Spleen (tissue), 13 donors: ENCODE data around the gene RBP2. TPM values are rescaled to one million over a fixed set of nuclear protein-coding genes. Genes with fewer than 3 reads are reported as not detected.

Source experiments
- DNase-seq: peaks from one replicate; pipeline ENCODE4 v3.0.0-alpha.2; 2020
- H3K27ac ChIP-seq, 8 donors: fragments of 200-600 bp; sonication (generic) in 7 of 8; 1 replicate in 4 of 8; 2 replicates in 4 of 8; pipeline versions ENCODE4 v1.5.0 to v1.8.0; 2016 to 2021; ENCODE audit warnings: inconsistent platforms in 4 of 8, mild to moderate bottlenecking in 4 of 8, moderate library complexity in 1 of 8
- H3K27me3 ChIP-seq, 7 donors: fragments of 200-600 bp; sonication (generic) in 6 of 7; replicated peaks in 1 of 7; 1 replicate in 4 of 7; 2 replicates in 3 of 7; pipeline versions ENCODE4 v1.5.0 to v1.8.0; 2016 to 2021; ENCODE audit warnings: inconsistent platforms in 3 of 7, mild to moderate bottlenecking in 1 of 7
- H3K36me3 ChIP-seq, 6 donors: fragments of 200-600 bp; sonication (generic) in 5 of 6; 1 replicate in 4 of 6; 2 replicates in 2 of 6; pipeline versions ENCODE4 v1.5.0 to v1.8.0; 2016 to 2021; ENCODE audit warnings: inconsistent platforms in 2 of 6
- H3K4me1 ChIP-seq, 6 donors: fragments of 200-600 bp; sonication (generic) in 5 of 6; 1 replicate in 3 of 6; 2 replicates in 3 of 6; pipeline versions ENCODE4 v1.5.0 to v1.8.0; 2016 to 2021; ENCODE audit warnings: inconsistent platforms in 3 of 6
- H3K4me3 ChIP-seq, 8 donors: fragments of 200-600 bp; sonication (generic) in 7 of 8; 1 replicate in 4 of 8; 2 replicates in 4 of 8; pipeline versions ENCODE4 v1.5.0 to v1.8.0; 2016 to 2021; ENCODE audit warnings: inconsistent platforms in 4 of 8, mild to moderate bottlenecking in 4 of 8, moderate library complexity in 2 of 8
- H3K9me3 ChIP-seq, 8 donors: fragments of 200-600 bp; sonication (generic) in 7 of 8; 1 replicate in 4 of 8; 2 replicates in 4 of 8; pipeline versions ENCODE4 v1.5.0 to v1.8.0; 2016 to 2021; ENCODE audit warnings: inconsistent platforms in 4 of 8
- POLR2A ChIP-seq, 3 donors: fragments of 450-650 bp; IDR thresholded peaks; one replicate each; pipeline ENCODE4 v1.5.1; 2017; ENCODE audit warnings: antibody characterized with exemption in 3 of 3, mild to moderate bottlenecking in 1 of 3
- POLR2AphosphoS5 ChIP-seq, 3 donors: sonication (generic); formaldehyde crosslinking; IDR thresholded peaks; one replicate each; pipeline ENCODE4 v1.5.1; 2017; ENCODE audit warnings: antibody characterized with exemption in 3 of 3
- WGBS, 5 donors: extraction: QIAGEN DNeasy Blood & Tissue Kit in 3 of 5; methylation state at CpG; one replicate each; pipeline versions ENCODE4 v1.1.5 to v1.1.7; 2013 to 2018; 5-methylcytosine and 5-hydroxymethylcytosine counted together
- intact Hi-C: fragments of 100-400 bp; cut with DNase I; formaldehyde crosslinking; loops from one replicate; pipeline ENCODE4 v1.15.0; 2023; ENCODE audit warnings: low total_unique reads
- long read RNA-seq, 2 donors: transcript quantifications; one replicate each; lab custom pipeline, GENCODE V29; 2026
- polyA plus RNA-seq, 3 donors: library from polyadenylated mRNA; stranded (reverse); fragments of 200-250 nt; gene quantifications; one replicate each; pipeline ENCODE4 v1.2.1, GENCODE V29; 2013
- total RNA-seq, 7 donors: library from RNA; depleted of rRNA in 3 of 7; stranded (reverse); fragments of >200 nt in 3 of 7; fragmentation: NEBNext Ultra II Directional in 4 of 7; extraction: Animal tissue kit (Norgen Biotek cat#: 25700) in 4 of 7; gene quantifications; one replicate each; pipeline versions ENCODE4 v1.1.0 to v1.2.1, GENCODE V29; 2016 to 2021
- TF ChIP-seq, protein P1 (sequence below), 11 experiments: fragments of 200-600 bp in 7 of 11; fragments of 450-650 bp in 4 of 11; sonication (generic) in 4 of 11; IDR thresholded peaks in 8 of 11; conservative IDR thresholded peaks in 3 of 11; 1 replicate in 7 of 11; 2 replicates in 4 of 11; pipeline versions ENCODE4 v1.4.0 to v1.8.0; 2016 to 2021; ENCODE audit warnings: antibody characterized with exemption in 11 of 11, inconsistent platforms in 4 of 11, mild to moderate bottlenecking in 1 of 11
- donor health status: healthy with polysubstance abuse.
- donor health status: DM: no; HTN: no; CAD: no; lungs with moderate emphysema.
- donor health status: DM: no; HTN: no; CAD: no.
- donor health status: Bipolar disorder and iron deficiency.
- donor health status: healthy.
- donor health status: DM: no; HTN: no; CAD: no.
- donor health status: DM: yes; HTN: yes; CAD: no.

The RBP2 gene
- not detected for total RNA-seq
- 1 to 10 TPM in 1 of 3 donors, not detected in 2; 1.2 TPM for polyA plus RNA-seq
- long read RNA-seq, donor 1, transcript RBP2-201 (4 exons, 694 nt): major isoform, 6 of 6 reads
- long read RNA-seq, donor 1, partial matches to known transcripts: 0 of 6 reads
- long read RNA-seq, donor 1, other reads (novel, unspliced or antisense): 0 of 6 reads
- long read RNA-seq, donor 2: 0 reads

DNA sequence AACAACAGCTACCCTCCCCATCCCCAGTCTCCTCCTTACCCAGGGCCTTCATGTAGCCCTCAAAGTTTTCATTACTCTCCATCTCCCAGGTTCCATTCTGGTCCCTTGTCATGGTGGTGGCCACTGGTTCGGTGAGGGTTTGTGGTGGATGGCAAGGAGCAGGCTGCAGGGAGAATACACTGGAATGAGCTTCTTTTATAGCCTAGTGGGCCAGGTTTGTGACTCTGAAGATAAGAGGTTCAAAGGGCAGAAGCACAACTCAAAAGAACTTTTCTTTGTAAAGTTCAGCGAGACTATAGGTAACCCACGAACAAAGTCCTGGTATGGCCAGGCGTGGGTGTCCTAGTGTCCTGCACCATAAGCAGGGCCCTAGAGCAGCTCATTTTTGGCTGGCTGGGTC, at the start of gene RBP2:
Gene RBP2, minus strand, starts transcription at position 169 of the 400 bp plus-strand sequence. Its CDS starts 57 bp downstream, at position 112.
- no peaks in the 10 kb centered on the region for H3K4me1 ChIP-seq
- no peaks in the 10 kb centered on the region for H3K9me3 ChIP-seq
- H3K27me3 ChIP-seq: no peaks in the 10 kb centered on the region
- intact Hi-C loops: no loop called here
- no peak for TF ChIP-seq POLR2AphosphoS5 (IDR thresholded peaks at IDR 0.05)
- TF ChIP-seq, protein P1, sequence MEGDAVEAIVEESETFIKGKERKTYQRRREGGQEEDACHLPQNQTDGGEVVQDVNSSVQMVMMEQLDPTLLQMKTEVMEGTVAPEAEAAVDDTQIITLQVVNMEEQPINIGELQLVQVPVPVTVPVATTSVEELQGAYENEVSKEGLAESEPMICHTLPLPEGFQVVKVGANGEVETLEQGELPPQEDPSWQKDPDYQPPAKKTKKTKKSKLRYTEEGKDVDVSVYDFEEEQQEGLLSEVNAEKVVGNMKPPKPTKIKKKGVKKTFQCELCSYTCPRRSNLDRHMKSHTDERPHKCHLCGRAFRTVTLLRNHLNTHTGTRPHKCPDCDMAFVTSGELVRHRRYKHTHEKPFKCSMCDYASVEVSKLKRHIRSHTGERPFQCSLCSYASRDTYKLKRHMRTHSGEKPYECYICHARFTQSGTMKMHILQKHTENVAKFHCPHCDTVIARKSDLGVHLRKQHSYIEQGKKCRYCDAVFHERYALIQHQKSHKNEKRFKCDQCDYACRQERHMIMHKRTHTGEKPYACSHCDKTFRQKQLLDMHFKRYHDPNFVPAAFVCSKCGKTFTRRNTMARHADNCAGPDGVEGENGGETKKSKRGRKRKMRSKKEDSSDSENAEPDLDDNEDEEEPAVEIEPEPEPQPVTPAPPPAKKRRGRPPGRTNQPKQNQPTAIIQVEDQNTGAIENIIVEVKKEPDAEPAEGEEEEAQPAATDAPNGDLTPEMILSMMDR (IDR thresholded peaks at IDR 0.05 in 8 of 11, conservative IDR thresholded peaks at IDR 0.05 in 3 of 11): no peak
- TF ChIP-seq POLR2A (IDR thresholded peaks at IDR 0.05): no peak
- no peaks in the 10 kb centered on the region for H3K36me3 ChIP-seq
- 94 to 96% (median 95%) methylated on average over 4 of the region's 4 CpGs for WGBS, 5 donors
- H3K27ac ChIP-seq: no peak within 1 kb of the TSS
- no peak within 1 kb of the TSS for H3K4me3 ChIP-seq
- DNase-seq: no peak

DNA sequence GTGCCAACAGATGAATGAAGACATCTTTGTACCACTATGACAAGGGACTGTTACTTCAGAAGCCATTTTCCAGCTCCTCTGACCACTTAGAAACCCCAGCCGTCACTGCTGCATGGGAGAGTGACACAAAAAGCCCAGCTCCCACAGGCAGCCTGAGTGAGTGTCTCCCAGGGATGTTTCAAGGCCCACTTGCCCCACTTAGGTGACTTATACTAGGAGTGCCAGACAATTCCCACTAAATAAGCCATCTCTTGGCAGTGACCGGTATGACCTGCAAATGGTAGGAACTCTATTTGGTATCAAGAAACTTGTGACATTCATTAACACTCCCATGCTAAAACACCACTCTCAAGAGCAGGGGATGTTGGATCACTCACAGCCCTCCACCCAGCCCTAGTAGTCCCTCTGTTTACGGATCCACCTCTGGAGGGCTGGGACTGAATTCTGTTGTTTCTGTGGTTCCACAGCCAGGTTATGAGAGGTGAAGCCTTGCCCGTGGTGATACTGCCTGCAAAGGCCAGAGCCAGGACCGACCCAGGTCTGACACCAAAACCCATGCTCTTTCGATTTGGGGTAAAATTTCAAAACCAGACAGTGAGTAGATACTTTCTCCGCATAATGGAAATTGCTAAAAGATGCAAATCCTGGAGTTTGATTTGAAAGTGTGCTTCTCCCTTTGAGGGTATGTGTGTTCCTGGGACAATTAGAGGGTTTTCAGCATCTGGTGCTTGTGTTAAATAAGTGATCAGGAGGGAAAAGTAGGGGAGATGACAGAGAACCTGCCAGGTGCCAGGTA, 48.7 kb upstream of the RBP2 start:
- no peak overlapping the region for H3K27ac ChIP-seq
- TF ChIP-seq POLR2A (IDR thresholded peaks at IDR 0.05) (no peak), POLR2AphosphoS5 (IDR thresholded peaks at IDR 0.05) (no peak)
- TF ChIP-seq, protein P1 (IDR thresholded peaks at IDR 0.05 in 8 of 11, conservative IDR thresholded peaks at IDR 0.05 in 3 of 11): no peak
- no peak for DNase-seq
- H3K4me3 ChIP-seq: no peak overlapping the region
- H3K27me3 ChIP-seq: no peaks in the 10 kb centered on the region
- 87 to 95% (median 93%) methylated on average over 6 to 7 of the region's 7 CpGs for WGBS, 5 donors
- no peaks in the 10 kb centered on the region for H3K36me3 ChIP-seq
- intact Hi-C loops: no loop called here
- H3K4me1 ChIP-seq: peaks cover 0 to 10% (median 0%) of the 10 kb centered on the region in 6 donors
- H3K9me3 ChIP-seq: no peaks in the 10 kb centered on the region

DNA sequence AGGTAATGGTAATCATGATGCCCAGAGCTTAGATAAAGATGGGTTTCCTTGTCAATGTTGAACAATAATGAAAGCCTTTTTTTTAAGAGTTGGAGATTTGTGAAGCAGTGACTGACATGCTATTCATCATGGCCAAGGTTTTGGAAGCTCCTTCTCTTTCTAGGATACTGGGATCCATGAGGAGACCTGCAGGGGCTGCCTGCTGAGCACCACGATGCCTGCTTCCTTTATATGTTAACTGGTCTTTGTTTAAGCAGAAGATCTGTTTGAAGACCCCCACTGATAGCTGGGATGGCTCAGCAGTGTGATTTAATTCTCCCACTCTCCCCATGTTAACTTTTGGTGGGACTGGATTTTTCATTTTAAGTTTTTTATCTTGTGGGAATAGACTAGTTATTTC, 47.4 kb upstream of the RBP2 start:
- no peaks in the 10 kb centered on the region for H3K9me3 ChIP-seq
- H3K4me3 ChIP-seq: no peak overlapping the region
- H3K27ac ChIP-seq: no peak overlapping the region
- H3K4me1 ChIP-seq: peaks cover 0 to 10% (median 0%) of the 10 kb centered on the region in 6 donors
- DNase-seq: no peak
- WGBS, 5 donors: 50 to 87% (median 65%) methylated on average over 1 of the region's 1 CpG
- H3K27me3 ChIP-seq: no peaks in the 10 kb centered on the region
- TF ChIP-seq, protein P1 (IDR thresholded peaks at IDR 0.05 in 8 of 11, conservative IDR thresholded peaks at IDR 0.05 in 3 of 11): no peak
- H3K36me3 ChIP-seq: no peaks in the 10 kb centered on the region
- intact Hi-C loops: no loop called here

DNA sequence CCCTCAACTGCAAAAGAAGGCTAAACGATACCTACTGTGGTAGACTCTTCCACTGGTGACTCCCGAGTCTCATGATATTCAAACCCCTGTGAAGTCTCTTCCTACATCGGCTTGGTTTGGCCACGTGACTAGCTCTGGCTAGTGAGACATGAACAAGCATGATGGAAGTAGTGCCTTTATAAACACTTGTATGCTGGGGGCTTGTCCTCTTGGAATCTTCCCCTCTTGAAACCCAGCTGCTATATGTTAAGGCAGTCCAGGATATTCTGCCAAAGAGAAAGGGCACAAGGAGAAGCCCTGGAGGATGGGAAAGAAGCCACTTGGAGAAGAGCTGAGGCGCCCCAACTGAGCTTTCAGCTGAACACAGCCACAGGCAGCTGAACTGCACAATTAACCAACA, 46.9 kb upstream of the RBP2 start:
- no peak for DNase-seq
- 89 to 96% (median 93%) methylated on average over 5 of the region's 5 CpGs for WGBS, 5 donors
- no peak overlapping the region for H3K27ac ChIP-seq
- TF ChIP-seq, protein P1 (IDR thresholded peaks at IDR 0.05 in 8 of 11, conservative IDR thresholded peaks at IDR 0.05 in 3 of 11): no peak
- TF ChIP-seq POLR2A (IDR thresholded peaks at IDR 0.05) (no peak), POLR2AphosphoS5 (IDR thresholded peaks at IDR 0.05) (no peak)
- no peaks in the 10 kb centered on the region for H3K36me3 ChIP-seq
- H3K9me3 ChIP-seq: no peaks in the 10 kb centered on the region
- H3K4me3 ChIP-seq: no peak overlapping the region
- peaks cover 0 to 10% (median 0%) of the 10 kb centered on the region in 6 donors for H3K4me1 ChIP-seq
- intact Hi-C loops: no loop called here
- no peaks in the 10 kb centered on the region for H3K27me3 ChIP-seq
